ENCODE measurements around the gene ANKRD11. TPM values are rescaled to one million over a fixed set of nuclear protein-coding genes. Genes with fewer than 3 reads are reported as not detected.

ANKRD11 gene
- total RNA-seq, 2 donors from 2014 or later = 197 to 251 TPM

GRCh38 chr16:89315791-89316581 is 174.4 kb downstream of the ANKRD11 start:
- peak; percentile 88 for ATAC-seq
- H3K27ac Mint-ChIP-seq = peak overlapping the region; percentile 99
- H3K4me1 Mint-ChIP-seq = peaks cover 76% of the 10 kb centered on the region
- DNase-seq = peak; percentile 50 to 76 (median 55)
- H3K4me3 Mint-ChIP-seq = peak overlapping the region; percentile 92
- H3K36me3 Mint-ChIP-seq (ENCODE audit: low read depth) = peaks cover 2% of the 10 kb centered on the region
- no peaks in the 10 kb centered on the region for H3K27me3 Mint-ChIP-seq
- H3K9me3 ChIP-seq (ENCODE audit: control insufficient read depth, low read length, poor library complexity, severe bottlenecking) = no peaks in the 10 kb centered on the region

GRCh38 chr16:89315271-89315670 is 175.1 kb downstream of the ANKRD11 start:
- peak overlapping the region; percentile 99 for H3K27ac Mint-ChIP-seq
- H3K27me3 Mint-ChIP-seq = no peaks in the 10 kb centered on the region
- H3K9me3 ChIP-seq (ENCODE audit: control insufficient read depth, low read length, poor library complexity, severe bottlenecking) = no peaks in the 10 kb centered on the region
- DNase-seq (no peak), ATAC-seq (no peak)
- H3K36me3 Mint-ChIP-seq (ENCODE audit: low read depth) = peaks cover 2% of the 10 kb centered on the region
- H3K4me3 Mint-ChIP-seq = peak overlapping the region; percentile 92
- peaks cover 70% of the 10 kb centered on the region for H3K4me1 Mint-ChIP-seq

- Mint-ChIP-seq H3K4me3 (peak overlapping the region; percentile 92), H3K27ac (peak overlapping the region; percentile 99), H3K36me3 (ENCODE audit: low read depth) (peaks cover 2% of the 10 kb centered on the region), H3K27me3 (no peaks in the 10 kb centered on the region), H3K4me1 (peaks cover 66% of the 10 kb centered on the region)
- no peaks in the 10 kb centered on the region for H3K9me3 ChIP-seq (ENCODE audit: control insufficient read depth, low read length, poor library complexity, severe bottlenecking)
- ATAC-seq = no peak
- no peak for DNase-seq
Measured at GRCh38 chr16:89314854-89315253, 175.5 kb downstream of the ANKRD11 start.

- H3K36me3 Mint-ChIP-seq (ENCODE audit: low read depth) = peaks cover 2% of the 10 kb centered on the region
- peak; percentile 30 to 53 (median 44) for DNase-seq
- peak overlapping the region; percentile 92 for H3K4me3 Mint-ChIP-seq
Measured at GRCh38 chr16:89314357-89314756, 176.0 kb downstream of the ANKRD11 start.

GRCh38 chr16:89313583-89313982 is 176.8 kb downstream of the ANKRD11 start:
- peaks cover 2% of the 10 kb centered on the region for H3K36me3 Mint-ChIP-seq (ENCODE audit: low read depth)
- DNase-seq = no peak
- H3K9me3 ChIP-seq (ENCODE audit: control insufficient read depth, low read length, poor library complexity, severe bottlenecking) = no peaks in the 10 kb centered on the region
- H3K27me3 Mint-ChIP-seq = no peaks in the 10 kb centered on the region
- peaks cover 62% of the 10 kb centered on the region for H3K4me1 Mint-ChIP-seq
- no peak for ATAC-seq
- peak overlapping the region; percentile 99 for H3K27ac Mint-ChIP-seq
- peak overlapping the region; percentile 92 for H3K4me3 Mint-ChIP-seq

More at GRCh38 chr16:89314357-89314756, 176.0 kb downstream of the ANKRD11 start:
- Mint-ChIP-seq H3K27me3 (no peaks in the 10 kb centered on the region), H3K4me1 (peaks cover 62% of the 10 kb centered on the region), H3K27ac (peak overlapping the region; percentile 99)
- ATAC-seq = peak; percentile 46
- no peaks in the 10 kb centered on the region for H3K9me3 ChIP-seq (ENCODE audit: control insufficient read depth, low read length, poor library complexity, severe bottlenecking)

- no peaks in the 10 kb centered on the region for H3K27me3 Mint-ChIP-seq
- H3K4me3 Mint-ChIP-seq = peak overlapping the region; percentile 41
- peak overlapping the region; percentile 99 for H3K27ac Mint-ChIP-seq
Measured at GRCh38 chr16:89312598-89313299, 177.6 kb downstream of the ANKRD11 start.

GRCh38 chr16:89312194-89312593 is 178.2 kb downstream of the ANKRD11 start:
- H3K4me1 Mint-ChIP-seq = peaks cover 58% of the 10 kb centered on the region
- no peaks in the 10 kb centered on the region for H3K9me3 ChIP-seq (ENCODE audit: control insufficient read depth, low read length, poor library complexity, severe bottlenecking)
- DNase-seq (no peak), ATAC-seq (no peak)
- peak overlapping the region; percentile 99 for H3K27ac Mint-ChIP-seq
- no peaks in the 10 kb centered on the region for H3K27me3 Mint-ChIP-seq
- peaks cover 2% of the 10 kb centered on the region for H3K36me3 Mint-ChIP-seq (ENCODE audit: low read depth)
- peak overlapping the region; percentile 25 for H3K4me3 Mint-ChIP-seq

More at GRCh38 chr16:89312598-89313299, 177.6 kb downstream of the ANKRD11 start:
- H3K36me3 Mint-ChIP-seq (ENCODE audit: low read depth) = peaks cover 2% of the 10 kb centered on the region
- DNase-seq = no peak
- H3K4me1 Mint-ChIP-seq = peaks cover 61% of the 10 kb centered on the region
- ATAC-seq = no peak
- H3K9me3 ChIP-seq (ENCODE audit: control insufficient read depth, low read length, poor library complexity, severe bottlenecking) = no peaks in the 10 kb centered on the region

GRCh38 chr16:89311636-89312035 is 178.7 kb downstream of the ANKRD11 start:
- Mint-ChIP-seq H3K36me3 (ENCODE audit: low read depth) (peaks cover 2% of the 10 kb centered on the region), H3K27ac (peak overlapping the region; percentile 71), H3K4me1 (peaks cover 55% of the 10 kb centered on the region), H3K4me3 (peak overlapping the region; percentile 25), H3K27me3 (no peaks in the 10 kb centered on the region)
- ATAC-seq (no peak), DNase-seq (no peak)
- H3K9me3 ChIP-seq (ENCODE audit: control insufficient read depth, low read length, poor library complexity, severe bottlenecking) = no peaks in the 10 kb centered on the region

GRCh38 chr16:89309438-89310122 is 180.8 kb downstream of the ANKRD11 start:
- no peak overlapping the region for H3K4me3 Mint-ChIP-seq
- DNase-seq (no peak), ATAC-seq (no peak)
- H3K4me1 Mint-ChIP-seq = peaks cover 37% of the 10 kb centered on the region
- H3K9me3 ChIP-seq (ENCODE audit: control insufficient read depth, low read length, poor library complexity, severe bottlenecking) = no peaks in the 10 kb centered on the region
- peaks cover 2% of the 10 kb centered on the region for H3K36me3 Mint-ChIP-seq (ENCODE audit: low read depth)
- H3K27me3 Mint-ChIP-seq = no peaks in the 10 kb centered on the region
- H3K27ac Mint-ChIP-seq = no peak overlapping the region

GRCh38 chr16:89308391-89309333 is 181.7 kb downstream of the ANKRD11 start:
- peak overlapping the region; percentile 34 for H3K27ac Mint-ChIP-seq
- no peaks in the 10 kb centered on the region for H3K9me3 ChIP-seq (ENCODE audit: control insufficient read depth, low read length, poor library complexity, severe bottlenecking)
- no peaks in the 10 kb centered on the region for H3K27me3 Mint-ChIP-seq
- peak in 1 of 3 donors; percentile 23 for DNase-seq
- H3K4me3 Mint-ChIP-seq = peak overlapping the region; percentile 21
- H3K4me1 Mint-ChIP-seq = peaks cover 34% of the 10 kb centered on the region
- peak; percentile 85 for ATAC-seq
- peaks cover 10% of the 10 kb centered on the region for H3K36me3 Mint-ChIP-seq (ENCODE audit: low read depth)

GRCh38 chr16:89307421-89307805 is 182.9 kb downstream of the ANKRD11 start:
- no peak overlapping the region for H3K4me3 Mint-ChIP-seq
- DNase-seq = no peak
- peaks cover 10% of the 10 kb centered on the region for H3K36me3 Mint-ChIP-seq (ENCODE audit: low read depth)
- H3K27ac Mint-ChIP-seq = peak overlapping the region; percentile 34
- no peaks in the 10 kb centered on the region for H3K9me3 ChIP-seq (ENCODE audit: control insufficient read depth, low read length, poor library complexity, severe bottlenecking)
- H3K4me1 Mint-ChIP-seq = peaks cover 37% of the 10 kb centered on the region
- no peak for ATAC-seq
- H3K27me3 Mint-ChIP-seq = no peaks in the 10 kb centered on the region
